Stimulated activated naive CD8-positive, alpha-beta T cell treated with anti-CD3 and anti-CD28 coated beads, Interleukin-15, Interleukin-2, amounts not matched to agents 100 U/mL and 50 U/mL, for 24 hours (primary cell): ENCODE results near the gene KIF4B.
"Not testable (repeated sequence)": the region's sequence is repeated elsewhere in the genome, so short reads cannot be mapped to it uniquely, and the experiment has no call there.

Experiments
- ATAC-seq: fragments of 150-1000 bp; cut with Tn5 transposase; one replicate; pipeline ENCODE4 v1.10.0; 2021
- DNase-seq: peaks from one replicate; pipeline ENCODE4 v3.0.0; 2021

KIF4B gene

DNA sequence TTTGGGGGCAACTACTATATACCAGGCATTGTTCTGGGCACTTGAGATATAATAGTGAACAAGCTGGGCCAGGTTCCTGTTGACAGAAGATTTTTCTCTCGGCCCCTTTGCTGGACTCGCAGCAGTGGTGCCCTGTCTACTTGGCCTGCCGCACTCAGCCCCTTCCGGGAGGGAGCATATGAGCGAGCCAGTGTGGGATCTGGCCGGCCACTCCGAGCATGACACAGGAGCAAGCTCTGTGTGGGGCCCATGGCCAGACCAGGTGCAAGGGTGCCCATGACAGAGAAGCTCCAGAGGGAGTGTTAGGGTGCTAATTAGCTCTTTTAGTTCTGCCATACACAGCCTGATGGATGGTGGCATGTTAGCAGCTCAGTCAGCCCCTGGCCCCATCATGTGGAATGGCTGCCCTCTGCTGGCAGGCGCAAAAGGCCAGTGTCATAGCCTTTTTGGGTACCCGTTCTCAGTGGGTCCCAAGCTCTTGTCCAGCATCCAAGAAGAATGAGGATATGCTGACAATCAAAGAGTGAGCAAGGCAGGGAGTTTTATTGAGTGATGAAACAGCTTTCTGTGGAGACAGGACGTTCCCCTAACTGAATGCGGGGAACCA is 9.3 kb upstream of the KIF4B start:
- DNase-seq (peak; percentile 39), ATAC-seq (peak; percentile 40)

DNA sequence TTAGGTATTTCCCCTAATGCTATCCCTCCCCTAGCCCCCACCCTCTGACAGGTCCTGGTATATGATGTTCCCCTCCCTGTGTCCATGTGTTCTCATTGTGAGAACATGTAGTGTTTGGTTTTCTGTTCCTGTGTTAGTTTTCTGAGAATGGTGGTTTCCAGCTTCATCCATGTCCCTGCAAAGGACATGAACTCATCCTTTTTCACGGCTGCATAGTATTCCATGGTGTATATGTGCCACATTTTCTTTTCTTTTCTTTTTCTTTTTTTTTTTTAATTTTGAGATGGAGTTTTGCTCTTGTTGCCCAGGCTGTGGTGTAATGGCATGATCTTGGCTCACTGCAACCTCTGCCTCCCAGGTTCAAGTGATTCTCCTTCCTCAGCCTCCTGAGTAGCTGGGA is 7.3 kb upstream of the KIF4B start:
- not testable (repeated sequence) for DNase-seq, ATAC-seq

DNA sequence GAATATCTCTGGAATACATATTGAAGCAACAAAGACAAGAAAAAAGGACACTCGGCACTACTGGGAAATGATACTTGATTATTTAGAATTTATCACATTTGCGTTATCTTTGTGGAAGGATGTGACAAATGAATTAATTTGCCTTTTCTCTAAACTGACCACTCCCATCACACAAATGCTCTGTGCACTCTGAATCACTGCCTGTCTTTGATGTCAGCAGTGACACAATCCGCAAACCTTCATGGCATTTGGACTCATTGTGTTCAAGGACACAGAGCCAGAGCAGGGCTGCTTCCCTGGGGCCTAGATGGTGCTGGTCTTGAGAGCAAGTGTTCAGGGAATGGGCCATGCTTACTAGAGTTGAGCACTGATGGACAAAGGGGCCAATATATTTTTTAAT is 4.9 kb upstream of the KIF4B start:
- DNase-seq (no peak), ATAC-seq (no peak)

DNA sequence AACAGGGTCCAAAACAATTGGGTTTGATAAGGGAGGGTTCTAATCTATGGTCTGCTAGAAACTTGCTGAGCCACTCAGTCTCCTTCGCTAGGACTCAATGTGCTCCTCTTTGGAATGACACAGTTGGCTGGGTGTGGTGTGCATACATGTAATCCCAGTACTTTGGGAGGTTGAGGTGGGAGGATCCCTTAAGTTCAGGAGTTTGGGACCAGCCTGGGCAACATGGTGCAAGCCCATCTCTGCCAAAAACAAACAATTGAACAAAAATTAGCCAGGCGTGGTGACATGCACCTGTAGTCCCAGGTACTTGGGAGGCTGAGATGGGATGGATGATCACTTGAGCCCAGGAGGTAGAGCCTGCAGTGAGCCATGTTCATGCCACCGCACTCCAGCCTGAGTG is 2.7 kb upstream of the KIF4B start:
- ATAC-seq (no peak), DNase-seq (no peak)

DNA sequence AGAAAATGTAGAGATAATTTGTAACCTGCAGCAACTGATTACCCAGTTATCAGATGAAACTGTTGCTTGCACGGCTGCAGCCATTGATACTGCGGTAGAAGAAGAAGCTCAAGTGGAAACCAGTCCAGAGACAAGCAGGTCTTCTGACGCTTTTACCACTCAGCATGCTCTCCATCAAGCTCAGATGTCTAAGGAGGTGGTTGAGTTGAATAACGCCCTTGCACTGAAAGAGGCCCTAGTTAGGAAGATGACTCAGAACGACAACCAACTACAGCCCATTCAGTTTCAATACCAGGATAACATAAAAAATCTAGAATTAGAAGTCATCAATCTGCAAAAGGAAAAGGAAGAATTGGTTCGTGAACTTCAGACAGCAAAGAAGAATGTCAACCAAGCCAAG is 1.7 kb downstream of the KIF4B start:
- ATAC-seq (no peak), DNase-seq (no peak)

DNA sequence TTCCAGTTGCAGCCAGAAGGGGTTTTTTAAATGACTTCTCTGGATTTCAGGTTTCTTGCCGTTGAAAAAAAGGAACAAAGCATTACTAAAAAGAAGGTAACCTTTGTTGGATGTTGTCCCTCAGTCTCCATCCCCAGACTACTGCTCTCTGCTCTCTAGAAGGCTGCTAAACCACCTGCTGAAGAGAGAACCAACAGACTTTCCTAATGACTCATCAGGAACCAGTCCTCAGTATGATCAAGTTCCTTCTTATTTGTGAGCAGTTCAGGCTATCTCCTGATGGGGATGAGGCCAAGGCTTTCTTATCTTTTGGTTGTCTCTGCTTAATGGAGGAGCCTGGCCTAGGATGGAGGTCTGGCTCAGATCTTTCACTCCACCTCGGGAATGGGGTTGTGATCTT is 4.1 kb downstream of the KIF4B start:
- ATAC-seq (peak; percentile 23), DNase-seq (no peak)

DNA sequence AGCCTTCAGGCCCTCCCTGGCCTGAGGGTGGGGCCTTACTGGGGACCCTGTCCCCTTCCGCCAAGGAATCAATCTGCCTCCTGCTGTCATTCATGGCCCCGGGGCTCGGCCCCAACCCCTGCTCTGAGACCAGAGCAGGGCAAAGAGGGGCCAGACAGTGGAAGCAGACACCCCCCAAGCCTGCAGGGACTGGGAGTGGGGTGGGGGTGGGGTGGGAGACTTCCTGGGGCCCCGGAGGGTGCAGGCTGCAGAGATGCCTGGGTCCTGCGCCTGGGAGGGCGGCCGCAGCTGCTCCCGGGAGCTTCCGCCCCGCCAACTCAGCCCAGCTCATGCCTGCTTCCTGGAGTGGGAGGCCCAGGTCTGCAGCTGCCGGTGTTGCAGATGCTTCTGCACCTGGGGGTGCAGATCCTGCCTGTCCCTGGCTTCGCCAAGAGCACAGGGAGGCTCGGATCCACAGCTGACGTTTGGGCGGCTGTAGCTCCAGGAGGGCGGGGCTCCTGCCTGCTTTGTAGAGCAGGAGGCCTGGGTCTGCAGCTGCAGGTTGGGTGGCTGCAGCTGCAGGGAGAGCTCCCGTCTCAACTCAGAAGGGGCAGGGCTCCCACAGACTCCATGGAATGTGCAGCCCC is 6.2 kb downstream of the KIF4B start:
- DNase-seq (no peak), ATAC-seq (no peak)

DNA sequence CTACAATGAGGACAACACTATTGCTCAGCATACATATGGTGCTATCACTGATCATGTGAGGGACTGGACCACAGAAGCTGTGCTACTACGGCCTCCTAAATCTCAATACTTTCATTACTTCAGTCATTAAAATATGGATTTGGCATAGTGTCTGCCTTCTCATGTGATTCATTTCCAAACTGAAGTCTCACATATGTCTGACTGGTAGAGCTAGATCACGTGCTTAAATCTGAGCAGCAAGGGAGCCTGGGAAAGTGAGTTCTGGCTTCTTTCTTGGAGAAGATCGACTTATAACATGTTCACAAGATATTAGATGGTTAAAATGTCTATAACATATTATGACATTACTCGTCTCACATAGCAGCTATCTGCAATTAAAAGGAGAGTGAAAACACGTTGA is 8.3 kb downstream of the KIF4B start:
- no peak for ATAC-seq
- no peak for DNase-seq

DNA sequence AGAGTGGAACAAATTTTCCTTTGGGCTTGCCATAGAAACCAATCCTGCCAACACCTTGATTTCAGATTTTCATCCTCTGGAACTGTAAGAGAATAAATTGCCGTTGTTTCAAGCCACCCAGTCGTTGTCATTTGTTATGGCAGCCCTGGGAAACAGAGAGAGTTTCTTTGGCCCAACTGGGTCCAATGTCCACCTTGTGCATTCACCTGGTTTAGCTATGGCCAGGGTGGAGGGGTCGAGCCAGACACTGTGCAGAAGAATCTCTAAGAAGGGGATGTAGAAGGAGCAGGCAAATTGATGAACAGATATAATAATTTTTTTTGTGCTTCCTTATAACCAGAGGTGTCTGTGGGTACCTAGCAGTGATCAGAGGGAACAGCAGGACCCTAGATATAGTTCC is 9.8 kb downstream of the KIF4B start:
- ATAC-seq (no peak), DNase-seq (no peak)

DNA sequence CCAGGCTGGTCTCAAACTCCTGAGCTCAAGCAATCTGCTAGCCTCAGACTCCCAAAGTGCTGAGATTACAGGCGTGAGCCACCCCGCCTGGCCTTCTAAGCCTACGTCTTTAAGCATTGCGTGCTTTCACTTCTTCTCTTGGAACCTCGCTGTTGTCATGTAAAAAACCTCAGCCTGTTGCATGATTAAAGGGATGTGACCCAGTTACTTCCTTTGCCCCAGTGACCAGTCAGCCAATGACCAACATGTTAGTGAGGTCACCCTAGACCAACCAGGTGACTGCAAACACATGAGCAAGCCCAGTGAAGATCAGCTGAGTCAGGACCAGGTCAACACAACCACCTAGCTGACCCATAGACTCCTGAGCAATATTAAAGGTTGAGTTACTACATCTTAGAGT is 10.5 kb downstream of the KIF4B start:
- DNase-seq (no peak), ATAC-seq (no peak)

DNA sequence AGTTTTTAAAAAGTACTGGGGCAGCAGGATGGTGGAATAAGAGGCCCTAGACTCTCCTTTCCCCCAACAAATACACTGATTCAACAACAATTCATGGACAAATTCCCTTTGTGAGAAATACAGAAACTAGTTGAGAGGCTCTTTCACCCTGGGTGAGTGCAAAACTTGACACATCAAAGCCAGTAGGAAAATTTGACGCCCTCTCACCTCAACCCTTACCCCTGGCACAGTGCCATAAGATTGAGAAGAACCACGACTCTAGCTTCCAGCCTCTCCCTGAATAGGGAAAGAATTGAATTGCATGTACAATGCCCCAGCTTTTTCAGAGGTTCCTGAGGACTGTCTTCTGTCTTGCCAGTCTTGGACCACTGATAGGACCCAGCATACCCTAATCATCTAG is 12.3 kb downstream of the KIF4B start:
- DNase-seq (no peak), ATAC-seq (peak; percentile 36)

DNA sequence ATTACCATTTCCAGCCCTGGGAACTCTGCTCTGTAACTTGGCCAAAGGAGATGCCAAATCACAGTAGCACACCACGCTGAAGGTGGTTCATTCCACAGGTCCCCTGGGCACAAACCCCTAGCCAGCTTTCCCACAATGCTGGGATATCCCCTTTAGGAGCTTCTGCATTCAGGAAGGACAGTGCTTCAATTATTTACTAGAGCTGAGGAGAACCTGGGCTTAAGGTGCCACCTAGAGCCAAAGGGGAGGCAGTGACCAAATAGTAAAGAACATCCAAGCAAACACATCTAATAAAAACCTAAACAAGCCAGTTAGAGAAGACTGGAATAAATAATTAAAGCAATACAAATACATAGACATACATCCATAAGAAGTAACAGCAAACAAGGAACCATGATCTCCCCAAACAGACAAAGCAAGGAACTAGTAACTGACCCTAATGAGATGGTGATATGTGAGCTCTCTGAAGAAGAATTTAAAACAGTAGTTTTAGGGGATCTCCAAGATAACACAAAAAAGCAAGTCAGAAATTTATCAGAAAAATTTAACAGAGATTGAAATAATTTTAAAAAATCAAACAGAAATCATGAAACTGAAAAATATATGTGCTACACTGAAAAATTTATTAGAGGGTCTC is 14.6 kb downstream of the KIF4B start:
- DNase-seq (no peak), ATAC-seq (no peak)

DNA sequence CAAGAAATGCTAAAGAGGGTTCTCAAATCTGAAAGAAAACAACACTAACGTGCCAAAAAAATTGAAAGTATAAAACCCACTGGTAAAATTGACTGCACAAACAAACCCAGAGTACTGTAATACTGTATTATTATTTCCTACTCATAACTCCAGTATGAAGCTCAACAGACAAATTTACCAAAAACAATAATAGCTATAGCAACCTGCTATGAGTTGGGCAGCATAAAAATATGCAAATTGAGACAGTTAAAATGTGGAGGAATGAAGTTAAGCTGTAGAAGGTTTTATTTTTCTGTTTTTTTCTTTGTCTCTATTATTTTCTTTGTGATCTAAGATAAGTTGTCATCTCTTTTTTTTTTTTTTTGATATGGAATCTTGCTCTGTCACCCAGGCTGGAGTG is 15.7 kb downstream of the KIF4B start:
- no peak for ATAC-seq
- no peak for DNase-seq

DNA sequence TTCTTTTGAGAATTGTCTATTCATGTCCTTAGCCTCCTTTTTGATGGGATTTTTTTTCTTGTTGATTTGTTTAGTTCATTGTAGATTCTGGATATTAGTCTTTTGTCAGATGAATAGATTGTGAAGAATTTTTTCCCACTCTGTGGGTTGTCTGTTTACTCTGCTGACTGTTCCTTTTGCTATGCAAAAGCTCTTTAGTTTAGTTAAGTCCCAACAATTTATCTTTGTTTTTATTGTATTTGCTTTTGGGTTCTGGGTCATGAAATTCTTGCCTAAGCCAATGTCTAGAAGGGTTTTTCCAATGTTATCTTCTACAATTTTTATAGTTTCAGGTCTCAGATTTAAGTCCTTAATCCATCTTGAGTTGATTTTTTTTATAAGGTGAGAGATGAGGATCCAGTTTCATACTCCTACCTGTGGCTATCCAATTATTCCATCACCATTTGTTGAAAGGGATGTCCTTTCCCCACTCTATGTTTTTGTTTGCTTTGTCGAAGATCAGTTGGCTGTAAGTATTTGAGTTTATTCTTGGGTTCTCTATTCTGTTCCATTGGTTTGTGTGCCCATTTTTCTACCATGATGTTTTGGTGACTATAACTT is 20.7 kb downstream of the KIF4B start:
- DNase-seq, ATAC-seq: not testable (repeated sequence)

DNA sequence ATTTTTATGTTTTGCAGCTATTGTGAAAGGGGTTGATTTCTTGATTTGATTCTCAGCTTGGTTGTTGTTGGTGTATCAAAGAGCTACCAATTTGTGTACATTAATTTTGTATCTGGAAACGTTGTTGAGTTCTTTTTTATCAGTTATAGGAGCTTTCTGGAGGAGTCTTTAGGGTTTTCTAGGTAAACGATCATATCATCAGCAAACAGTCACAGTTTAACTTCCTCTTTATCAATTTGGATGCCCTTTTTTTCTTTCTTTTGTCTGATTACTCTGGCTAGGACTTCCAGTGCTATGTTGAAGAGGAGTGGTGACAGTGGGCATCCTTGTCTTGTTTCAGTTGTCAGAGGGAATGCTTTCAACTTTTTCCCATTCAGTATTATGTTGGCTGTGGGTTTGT is 21.5 kb downstream of the KIF4B start:
- ATAC-seq, DNase-seq: not testable (repeated sequence)

DNA sequence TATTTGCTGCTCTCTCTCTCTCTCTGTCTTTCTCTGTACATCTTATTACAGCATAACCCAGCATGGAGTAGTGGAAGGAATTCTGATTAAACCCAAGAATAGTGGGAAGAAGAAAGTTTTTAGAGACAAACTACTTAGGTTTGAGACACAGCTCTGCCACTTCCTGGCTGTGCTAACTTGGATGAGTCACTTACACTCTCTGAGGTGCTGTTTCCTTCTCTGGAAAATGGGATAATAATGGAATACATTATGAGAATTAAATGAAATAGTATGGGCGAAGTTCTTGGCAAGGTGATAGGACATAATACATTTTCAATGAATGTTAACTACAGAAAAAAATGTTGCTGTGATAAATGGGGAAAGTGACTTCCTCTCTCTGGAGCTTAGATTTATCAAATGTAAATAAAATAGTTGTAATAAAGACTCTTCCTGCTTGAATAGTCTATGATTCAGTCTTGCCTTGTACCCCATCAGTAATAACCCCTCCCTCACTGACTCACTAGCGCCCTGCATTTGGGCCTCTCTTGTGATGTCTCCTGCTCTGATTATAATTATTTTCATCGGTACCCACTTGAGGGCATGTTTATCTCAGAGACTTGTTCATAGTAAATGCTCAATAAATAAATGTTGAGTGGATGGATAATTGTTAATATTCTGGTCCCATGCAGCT is 27.6 kb downstream of the KIF4B start:
- DNase-seq (no peak), ATAC-seq (no peak)

DNA sequence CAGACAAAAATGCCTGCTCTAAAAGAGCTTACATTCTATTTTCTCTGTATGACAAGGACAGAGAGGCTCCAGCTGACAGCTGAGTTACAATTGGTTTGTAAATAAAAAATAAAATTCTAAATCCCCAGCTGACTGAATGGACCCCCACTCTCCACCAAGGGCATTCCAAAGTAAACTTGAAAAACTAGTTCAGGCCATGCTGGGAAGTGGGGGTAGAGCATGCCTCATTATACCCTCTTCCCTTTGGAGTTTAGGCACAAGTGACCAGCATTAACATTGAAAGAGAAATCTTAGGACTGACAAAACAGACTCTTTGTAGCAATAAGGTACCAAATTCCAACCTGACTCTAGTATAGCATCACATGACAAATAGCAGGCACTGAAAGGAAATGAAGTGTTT is 31.0 kb downstream of the KIF4B start:
- DNase-seq (no peak), ATAC-seq (no peak)

DNA sequence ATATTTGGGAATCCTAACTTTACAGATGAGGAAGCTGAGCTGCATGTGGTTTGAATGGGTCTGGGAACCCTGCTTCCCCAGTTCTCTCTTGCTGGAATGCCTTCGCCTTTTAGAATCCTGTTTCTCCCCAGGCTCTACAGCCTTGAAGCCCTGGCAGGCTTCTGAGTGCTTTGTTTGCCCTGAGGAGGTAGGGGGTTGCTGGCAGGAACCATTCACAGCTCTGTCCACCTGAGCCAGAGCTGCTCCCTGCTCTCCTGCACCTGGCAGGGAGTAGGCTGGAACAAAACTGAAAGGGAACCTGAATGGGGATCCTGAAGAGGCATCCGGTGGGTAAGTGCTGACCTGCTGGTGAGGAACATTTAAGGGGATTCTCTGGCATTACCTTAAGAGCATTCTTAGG is 33.0 kb downstream of the KIF4B start:
- no peak for ATAC-seq

DNA sequence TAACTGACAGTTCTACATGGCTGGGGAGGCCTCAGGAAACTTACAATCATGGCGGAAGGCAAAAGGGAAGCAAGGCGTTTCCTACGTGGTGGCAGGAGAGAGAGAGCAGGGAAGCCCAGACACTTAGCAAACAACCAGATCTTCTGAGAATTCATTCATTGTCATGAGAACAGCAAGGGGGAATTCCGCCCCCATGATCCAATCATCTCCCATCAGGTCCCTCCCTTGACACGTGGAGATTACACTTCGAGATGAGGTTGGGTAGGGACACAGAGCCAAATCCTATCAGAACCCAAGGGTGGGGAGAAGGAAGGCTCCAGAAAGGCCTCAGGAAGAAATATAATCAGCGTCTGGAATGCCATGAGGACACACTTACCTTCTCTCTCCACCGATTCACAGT is 34.3 kb downstream of the KIF4B start:
- ATAC-seq (no peak), DNase-seq (no peak)

More for the DNA sequence above, 33.0 kb downstream of the KIF4B start:
- no peak for DNase-seq

DNA sequence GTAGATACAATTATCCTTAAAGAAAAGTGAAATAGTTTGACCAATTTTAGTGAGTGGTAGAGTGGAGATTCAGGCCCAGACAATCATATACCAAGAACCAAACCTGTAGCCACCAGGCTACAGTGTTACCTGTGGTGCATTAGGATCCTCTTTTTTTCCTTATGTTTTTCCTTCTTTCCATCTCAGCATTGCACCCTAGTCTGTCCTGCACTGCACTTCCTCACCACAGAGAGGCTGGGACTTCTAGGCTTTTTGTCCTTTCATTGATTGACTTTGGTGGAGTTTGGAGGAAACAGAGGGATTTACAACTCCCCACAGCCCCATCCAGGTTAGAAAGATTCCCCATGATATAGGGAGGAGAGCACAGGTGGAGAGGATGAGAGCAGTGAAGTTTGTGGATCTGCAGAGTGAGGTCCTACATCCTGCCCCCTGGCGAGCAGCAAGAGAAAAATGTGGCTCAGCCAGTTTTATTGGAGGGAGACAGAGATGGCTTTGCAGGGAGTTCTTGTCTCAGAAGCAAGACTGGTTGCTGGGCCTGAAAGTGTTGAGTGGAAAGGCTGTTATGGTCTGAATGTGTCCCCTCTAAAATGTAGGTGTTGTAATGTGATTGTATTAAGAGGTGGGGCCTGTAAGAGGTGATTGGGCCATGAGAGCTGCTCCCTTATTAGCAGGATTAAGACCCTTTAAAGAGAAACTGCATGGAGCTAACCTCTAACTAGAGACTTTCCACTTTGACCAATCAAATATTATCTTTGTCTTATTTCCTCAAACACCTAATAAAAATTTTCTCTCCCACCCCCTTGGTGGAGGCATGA is 36.2 kb downstream of the KIF4B start:
- ATAC-seq (no peak), DNase-seq (no peak)

DNA sequence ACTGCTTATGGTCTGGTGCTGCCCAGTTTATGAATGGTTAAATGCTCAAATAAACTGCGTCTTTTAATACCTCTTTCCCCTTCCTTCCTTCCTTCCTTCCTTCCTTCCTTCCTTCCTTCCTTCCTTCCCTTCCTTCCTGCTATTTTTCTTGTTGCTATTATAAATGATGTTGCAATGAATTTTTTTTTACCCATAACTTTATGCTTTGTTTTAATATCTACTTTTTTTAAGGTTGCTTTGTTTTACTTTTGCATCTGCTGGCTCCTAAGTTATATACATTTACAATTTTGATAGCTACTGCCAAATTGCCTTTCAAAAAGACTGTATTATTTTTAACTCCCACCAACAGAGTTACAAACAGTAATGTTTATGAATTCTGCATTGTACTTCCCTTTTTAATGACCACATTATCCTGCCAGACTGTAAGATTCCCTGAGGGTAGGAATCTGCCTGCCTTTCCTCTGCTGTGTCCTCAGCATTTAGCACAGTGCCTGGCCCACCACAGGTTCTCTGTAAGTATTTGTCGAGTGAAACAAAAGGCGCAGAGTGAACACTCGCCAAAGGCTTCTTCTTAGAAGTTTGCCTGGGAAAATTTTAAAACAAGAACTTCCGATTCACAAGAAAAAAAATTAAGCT is 36.9 kb downstream of the KIF4B start:
- ATAC-seq, result no peak
- no peak for DNase-seq

DNA sequence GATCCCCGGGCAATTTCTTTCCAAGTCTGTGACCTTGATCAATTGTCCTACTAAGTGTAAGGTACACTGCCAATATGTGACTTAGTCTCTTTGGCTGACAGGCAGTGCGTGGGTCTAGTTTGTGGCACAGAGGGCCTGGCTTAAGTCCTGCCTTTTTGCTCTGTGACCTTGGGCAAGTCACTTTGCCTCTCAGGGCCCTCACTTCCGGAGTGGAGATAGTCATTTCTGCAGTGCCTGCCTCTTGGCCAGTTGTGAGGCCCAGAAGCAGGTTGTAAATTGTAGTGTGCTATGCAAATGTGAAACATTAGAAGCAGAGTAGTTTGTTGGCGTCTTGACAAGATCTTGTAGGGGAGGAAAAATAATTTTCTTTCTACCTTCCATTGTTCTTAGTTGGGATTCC is 39.0 kb downstream of the KIF4B start:
- DNase-seq (no peak), ATAC-seq (no peak)
